Vagina (tissue), 2 donors: Measurements from ENCODE around the gene MACF1.

Experiments
- CTCF ChIP-seq, 3 experiments: fragments of 450-650 bp in 2 of 3; fragments of 200-600 bp in 1 of 3; sonication (generic) in 1 of 3; IDR thresholded peaks; one replicate each; pipeline ENCODE4 v1.5.1; 2017 to 2019; ENCODE audit warnings: antibody characterized with exemption in 3 of 3, mild to moderate bottlenecking in 2 of 3, moderate library complexity in 2 of 3
- POLR2A ChIP-seq, 2 donors: fragments of 450-650 bp; IDR thresholded peaks; one replicate each; pipeline ENCODE4 v1.6.1; 2017; ENCODE audit warnings: antibody characterized with exemption in 2 of 2, mild to moderate bottlenecking in 2 of 2, moderate library complexity in 2 of 2

GRCh38 chr1:39413902-39414528 is 209.5 kb downstream of the MACF1 start:
- no peak for TF ChIP-seq CTCF (IDR thresholded peaks at IDR 0.05)
- no peak for TF ChIP-seq POLR2A (IDR thresholded peaks at IDR 0.05)
